Heart left ventricle (tissue), 16 donors: Measurements from ENCODE around the gene MRPS5. TPM values are rescaled to one million over a fixed set of nuclear protein-coding genes. Genes with fewer than 3 reads are reported as not detected.

Source experiments
- ATAC-seq, 4 donors: fragments of 200-7000 bp; cut with Tn5 transposase; one replicate each; pipeline ENCODE4 v1.9.1; 2020 to 2022; ENCODE audit warnings: moderate library complexity in 4 of 4, mild to moderate bottlenecking in 3 of 4, moderate number of reproducible peaks in 1 of 4
- DNase-seq, 5 donors: peaks; one replicate each; pipeline ENCODE4 v3.0.0-alpha.2; 2020
- H3K27ac ChIP-seq, 12 donors: fragments of 200-600 bp; sonication (generic) in 4 of 12; one replicate each; pipeline versions ENCODE4 v1.5.0 to v1.8.0; 2016 to 2022; ENCODE audit warnings: mild to moderate bottlenecking in 2 of 12
- H3K27me3 ChIP-seq, 9 donors: fragments of 200-600 bp; sonication (generic) in 2 of 9; one replicate each; pipeline versions ENCODE4 v1.5.1 to v1.8.0; 2016 to 2022; ENCODE audit warnings: mild to moderate bottlenecking in 3 of 9
- H3K36me3 ChIP-seq, 9 donors: fragments of 200-600 bp; sonication (generic) in 2 of 9; one replicate each; pipeline versions ENCODE4 v1.5.0 to v1.8.0; 2018 to 2022; ENCODE audit warnings: mild to moderate bottlenecking in 2 of 9
- H3K4me1 ChIP-seq, 12 donors: fragments of 200-600 bp; sonication (generic) in 4 of 12; one replicate each; pipeline versions ENCODE4 v1.5.0 to v1.8.0; 2016 to 2022; ENCODE audit warnings: mild to moderate bottlenecking in 3 of 12
- H3K4me3 ChIP-seq, 12 donors: fragments of 200-600 bp; sonication (generic) in 4 of 12; one replicate each; pipeline versions ENCODE4 v1.5.0 to v1.8.0; 2017 to 2022; ENCODE audit warnings: mild to moderate bottlenecking in 9 of 12, moderate library complexity in 4 of 12
- H3K9me3 ChIP-seq, 12 donors: fragments of 200-600 bp; sonication (generic) in 4 of 12; one replicate each; pipeline versions ENCODE4 v1.5.0 to v1.8.0; 2016 to 2022; ENCODE audit warnings: mild to moderate bottlenecking in 1 of 12
- POLR2A ChIP-seq, 2 donors: fragments of 450-650 bp; IDR thresholded peaks; one replicate each; pipeline ENCODE4 v1.6.1; 2017; ENCODE audit warnings: antibody characterized with exemption in 2 of 2, mild to moderate bottlenecking in 2 of 2, moderate library complexity in 2 of 2
- WGBS, 4 donors: extraction: QIAGEN DNeasy Blood & Tissue Kit in 2 of 4; methylation state at CpG; one replicate each; pipeline versions ENCODE4 v1.1.5 to v1.1.7; 2013 to 2018; 5-methylcytosine and 5-hydroxymethylcytosine counted together
- intact Hi-C, 10 donors: fragments of 100-400 bp; cut with DNase I; formaldehyde crosslinking; loops; one replicate each; pipeline versions ENCODE4 v1.11.1 to v1.14.2; 2022
- long read RNA-seq, 3 donors: library from polyadenylated mRNA; unstranded; transcript quantifications; one replicate each; pipeline ENCODE4 v2.0.0, GENCODE V29; 2020 to 2021
- polyA plus RNA-seq, 2 donors: library from polyadenylated mRNA; stranded (reverse); fragments of 200-250 nt; gene quantifications; one replicate each; pipeline ENCODE4 v1.2.3, GENCODE V29; 2013
- total RNA-seq, 9 donors: library from RNA; depleted of rRNA in 2 of 9; stranded (reverse); fragments of >200 nt in 2 of 9; fragmentation: NEBNext Ultra II Directional in 3 of 9; extraction: Animal tissue kit (Norgen Biotek cat#: 25700) in 3 of 9; gene quantifications; one replicate each; pipeline versions ENCODE4 v1.1.0 to v1.2.4, GENCODE V29; 2016 to 2023
- TF ChIP-seq, protein P1 (sequence below), 12 donors: fragments of 200-600 bp; sonication (generic) in 4 of 12; IDR thresholded peaks; one replicate each; pipeline versions ENCODE4 v1.5.0 to v1.8.0; 2018 to 2022; ENCODE audit warnings: antibody characterized with exemption in 12 of 12, mild to moderate bottlenecking in 5 of 12
- donor health status: ischemic (EF 13 %, LVEDD 7.1; RV severe dilation, severe dysfunction).
- donor health status: healthy with polysubstance abuse.
- donor health status: DM: no; HTN: yes; CAD: no.
- donor health status: DM: no; HTN: no; CAD: no.
- donor health status: ischemic (EF 25% LVEDD 6.9; RV normal size, moderate dysfunction).
- donor health status: ischemic (EF 25% LVEDD 5.7; RV mildly dilated, moderate dysfunction).
- donor health status: healthy.
- donor health status: DM: yes; HTN: yes; CAD: no.
- donor health status: ischemic (EF 35%, LVEDD 5.7; RV mildly dilated, moderate dysfunction).
- donor health status: nonischemic (EF 11% LVEDD 7.7; RV severe dilation, severe dysfunction).
- donor health status: DM: yes; HTN: yes; CAD: no.
- donor health status: PGD.
- donor health status: ischemic (EF 29% LVEDD 5.4; RV normal size, mild dysfunction).
- donor health status: nonischemic (EF 23%, LVEDD 6.1; RV moderate dilation, normal function).

MRPS5 gene
- total RNA-seq (10 to 100 TPM; 52.4 to 80.0 (median 69.7) TPM), polyA plus RNA-seq (100 to 1,000 TPM in 1 of 2 donors, 10 to 100 TPM in 1; 95.9 to 116 TPM)
- long read RNA-seq, donor 1, transcript MRPS5-201 (12 exons, 1,652 nt) = major isoform, 90 of 111 reads
- long read RNA-seq, donor 1, partial matches to known transcripts = 14 of 111 reads
- long read RNA-seq, donor 1, other reads (novel, unspliced or antisense) = 5 of 111 reads
- long read RNA-seq, donor 2, transcript MRPS5-201 (12 exons, 1,652 nt) = major isoform, 116 of 128 reads
- long read RNA-seq, donor 2, partial matches to known transcripts = 6 of 128 reads
- long read RNA-seq, donor 2, other reads (novel, unspliced or antisense) = 4 of 128 reads
- long read RNA-seq, donor 3, transcript MRPS5-201 (12 exons, 1,652 nt) = major isoform, 60 of 77 reads
- long read RNA-seq, donor 3, partial matches to known transcripts = 12 of 77 reads
- long read RNA-seq, donor 3, other reads (novel, unspliced or antisense) = 3 of 77 reads

DNA sequence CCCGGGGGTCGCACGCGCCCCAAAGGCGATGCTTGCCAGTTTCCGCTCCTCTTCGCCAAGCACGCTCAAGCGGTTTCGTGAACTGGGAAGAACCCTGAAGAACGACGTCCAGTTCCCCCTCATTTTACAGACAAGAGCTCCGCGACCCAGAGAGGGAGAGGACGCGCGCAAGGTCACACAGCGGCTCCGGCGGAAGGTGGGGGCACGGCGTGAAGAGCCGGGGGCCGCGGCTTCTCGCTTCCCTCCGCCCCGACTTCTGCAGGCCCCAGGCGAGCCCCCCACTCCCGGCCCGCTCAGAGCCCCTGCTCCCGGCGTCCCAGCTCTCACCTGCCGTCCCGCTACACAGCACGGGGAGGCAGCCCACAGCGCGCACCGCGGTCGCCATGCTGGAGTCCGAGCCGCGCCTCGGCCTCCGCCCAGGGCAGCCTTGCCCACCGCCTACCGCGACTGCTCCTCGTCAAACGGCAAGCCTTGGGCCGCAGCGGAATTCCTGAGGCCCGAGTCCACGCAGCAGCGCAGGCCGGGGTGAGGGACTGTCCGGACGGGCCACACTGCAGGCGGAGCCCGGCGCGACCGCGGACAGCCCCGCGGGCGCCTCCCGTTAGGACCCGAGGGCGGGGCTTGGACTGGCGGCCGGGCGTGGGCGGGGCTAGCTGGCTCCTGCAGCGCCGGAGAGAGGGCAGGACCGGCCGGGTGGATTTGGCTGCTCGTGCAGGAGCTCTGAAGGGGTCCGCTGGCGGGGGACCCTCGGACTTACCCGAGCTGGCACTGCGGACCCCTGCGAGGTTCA, at the start of gene MRPS5:
Gene MRPS5, minus strand, starts transcription at position 402 of the 790 bp plus-strand sequence. Its CDS starts 17 bp downstream, at position 385.
- TF ChIP-seq, protein P1, sequence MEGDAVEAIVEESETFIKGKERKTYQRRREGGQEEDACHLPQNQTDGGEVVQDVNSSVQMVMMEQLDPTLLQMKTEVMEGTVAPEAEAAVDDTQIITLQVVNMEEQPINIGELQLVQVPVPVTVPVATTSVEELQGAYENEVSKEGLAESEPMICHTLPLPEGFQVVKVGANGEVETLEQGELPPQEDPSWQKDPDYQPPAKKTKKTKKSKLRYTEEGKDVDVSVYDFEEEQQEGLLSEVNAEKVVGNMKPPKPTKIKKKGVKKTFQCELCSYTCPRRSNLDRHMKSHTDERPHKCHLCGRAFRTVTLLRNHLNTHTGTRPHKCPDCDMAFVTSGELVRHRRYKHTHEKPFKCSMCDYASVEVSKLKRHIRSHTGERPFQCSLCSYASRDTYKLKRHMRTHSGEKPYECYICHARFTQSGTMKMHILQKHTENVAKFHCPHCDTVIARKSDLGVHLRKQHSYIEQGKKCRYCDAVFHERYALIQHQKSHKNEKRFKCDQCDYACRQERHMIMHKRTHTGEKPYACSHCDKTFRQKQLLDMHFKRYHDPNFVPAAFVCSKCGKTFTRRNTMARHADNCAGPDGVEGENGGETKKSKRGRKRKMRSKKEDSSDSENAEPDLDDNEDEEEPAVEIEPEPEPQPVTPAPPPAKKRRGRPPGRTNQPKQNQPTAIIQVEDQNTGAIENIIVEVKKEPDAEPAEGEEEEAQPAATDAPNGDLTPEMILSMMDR (IDR thresholded peaks at IDR 0.05) = peak in 4 of 12 donors; percentile 18 to 46 (median 26)
- peak in 1 of 2 donors; percentile 86 for TF ChIP-seq POLR2A (IDR thresholded peaks at IDR 0.05)
- Histone ChIP-seq H3K36me3 (peaks cover 0 to 14% (median 5%) of the 10 kb centered on the region in 9 donors), H3K9me3 (no peaks in the 10 kb centered on the region), H3K27me3 (no peaks in the 10 kb centered on the region), H3K4me3 (peak within 1 kb of the TSS; percentile 60 to 100 (median 88)), H3K4me1 (peaks cover 0 to 42% (median 26%) of the 10 kb centered on the region in 12 donors), H3K27ac (peak within 1 kb of the TSS; percentile 85 to 99 (median 96))
- WGBS, 4 donors = 0 to 2% (median 0%) methylated on average over 42 to 86 of the region's 86 CpGs
- DNase-seq (peak; percentile 88 to 95 (median 90)), ATAC-seq (peak; percentile 93 to 99 (median 98))
- intact Hi-C loops = loop anchor here in 4 of 10 donors (2.0 to 10.0 kb wide), 6 partner anchors 36 to 226 kb away; partner anchors contain the start of genes ZNF514 (in 4 of the 4) and ZNF892 (in 3 of the 4)

DNA sequence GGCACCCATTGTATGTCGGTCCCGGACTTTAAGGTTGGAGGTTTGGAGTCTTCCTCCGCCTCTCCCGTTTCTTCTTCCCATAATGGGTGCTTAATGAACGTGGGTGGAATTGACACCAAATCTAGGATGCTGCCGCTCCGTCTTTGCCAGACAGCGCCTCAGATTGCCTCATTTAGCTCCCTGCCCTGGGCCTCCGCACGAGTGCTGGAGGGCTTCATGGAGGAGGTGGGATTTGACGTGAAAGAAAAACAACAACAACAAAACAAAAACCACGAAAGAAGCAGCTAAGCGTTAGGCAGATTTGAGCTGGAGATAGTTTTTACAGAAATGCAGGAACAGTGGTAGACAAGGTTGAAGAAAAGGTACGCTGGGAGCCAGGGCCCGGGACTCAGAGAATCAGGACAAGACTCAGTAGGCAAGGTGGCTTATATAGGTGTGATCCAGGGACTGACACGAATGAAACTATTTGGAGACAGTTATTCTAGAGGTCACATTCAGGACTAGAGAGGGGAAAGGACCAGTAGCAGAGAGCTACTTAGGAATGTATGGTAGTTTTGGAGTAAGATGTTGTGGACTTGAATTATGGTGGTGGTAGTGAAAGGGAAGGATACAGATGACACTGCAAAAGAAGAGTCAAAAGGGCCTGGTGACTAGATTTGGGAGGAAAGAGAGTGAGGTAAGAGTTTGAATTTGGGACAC, 44.6 kb upstream of the MRPS5 start:
- Histone ChIP-seq H3K4me3 (peak overlapping the region; percentile 65 to 94 (median 81)), H3K36me3 (no peaks in the 10 kb centered on the region), H3K9me3 (no peaks in the 10 kb centered on the region), H3K27ac (peak overlapping the region in 11 of 12 donors; percentile 87 to 97 (median 95)), H3K4me1 (peaks cover 0 to 25% (median 19%) of the 10 kb centered on the region in 12 donors), H3K27me3 (no peaks in the 10 kb centered on the region)
- DNase-seq = no peak
- ATAC-seq = peak in 3 of 4 donors; percentile 3
- 10 to 12% (median 11%) methylated on average over 14 to 16 of the region's 16 CpGs for WGBS, 4 donors
- intact Hi-C loops = loop anchor here in 2 of 10 donors (5.0 kb wide), 2 partner anchors 41 to 236 kb away; partner anchors contain the start of genes FAHD2A (in 1 of the 2) and ZNF892 (in 1 of the 2)
- TF ChIP-seq, protein P1 (IDR thresholded peaks at IDR 0.05) = no peak
- no peak for TF ChIP-seq POLR2A (IDR thresholded peaks at IDR 0.05)

DNA sequence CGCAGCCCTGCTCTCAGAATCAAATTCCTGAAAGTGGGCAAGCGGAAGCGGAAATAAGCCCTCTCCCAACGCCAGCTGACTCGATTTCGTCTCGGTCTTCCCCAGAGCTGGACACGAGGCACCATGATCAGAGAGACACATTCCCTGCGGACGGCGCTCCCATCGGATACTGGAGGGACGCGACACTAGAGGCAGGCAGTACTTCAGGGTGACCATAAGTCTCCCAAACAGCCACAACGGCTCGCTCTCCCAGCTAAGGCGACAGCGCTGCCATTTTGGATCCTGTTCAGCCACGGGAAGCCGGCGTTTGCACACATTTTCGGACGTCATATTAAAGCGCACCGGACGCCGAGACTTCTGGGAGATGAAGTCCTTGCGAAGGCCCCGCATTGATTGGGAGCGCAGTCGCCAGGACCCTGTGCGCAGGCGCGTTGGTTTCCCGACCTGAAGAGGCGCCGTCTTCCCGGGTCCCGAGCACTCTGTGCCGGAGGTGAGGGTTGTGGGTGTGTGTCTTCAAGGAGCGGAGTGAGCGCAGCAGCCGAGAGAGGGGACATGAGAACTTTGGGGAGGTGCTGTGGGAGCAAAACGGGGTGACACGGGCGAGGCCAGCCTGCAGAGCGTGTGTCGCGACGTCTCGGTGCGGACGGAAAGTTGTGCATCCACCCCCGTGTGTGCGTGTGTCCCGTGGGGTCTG, 43.9 kb upstream of the MRPS5 start, which contains the start of gene ZNF2:
Gene ZNF2, plus strand, starts transcription at position 439 of the 694 bp plus-strand sequence. CDS start 10,418 bp downstream, outside the sequence.
- peak within 1 kb of the TSS; percentile 65 to 94 (median 81) for H3K4me3 ChIP-seq
- DNase-seq (peak; percentile 98 to 99 (median 99)), ATAC-seq (peak; percentile 96 to 99 (median 98))
- H3K36me3 ChIP-seq = no peaks in the 10 kb centered on the region
- intact Hi-C loops = loop anchor here in 6 of 10 donors (1.0 to 5.0 kb wide), 5 partner anchors 41 to 237 kb away; partner anchors contain the start of genes ZNF892 (in 5 of the 6) and FAHD2A (in 2 of the 6)
- H3K4me1 ChIP-seq = peaks cover 0 to 25% (median 19%) of the 10 kb centered on the region in 12 donors
- no peaks in the 10 kb centered on the region for H3K27me3 ChIP-seq
- 0 to 1% (median 0%) methylated on average over 29 to 56 of the region's 56 CpGs for WGBS, 4 donors
- TF ChIP-seq POLR2A (IDR thresholded peaks at IDR 0.05) = peak in 1 of 2 donors; percentile 71
- TF ChIP-seq, protein P1 (IDR thresholded peaks at IDR 0.05) = peak in 3 of 12 donors; percentile 5 to 17 (median 10)
- no peaks in the 10 kb centered on the region for H3K9me3 ChIP-seq
- peak within 1 kb of the TSS; percentile 65 to 97 (median 94) for H3K27ac ChIP-seq
